Mucosa of descending colon (tissue), 3 donors: ENCODE measurements around the gene REM2. TPM values are rescaled to one million over a fixed set of nuclear protein-coding genes. Genes with fewer than 3 reads are reported as not detected.
A peak's percentile ranks its signal among the peaks of the same experiment; 100 is the strongest.

ENCODE experiments used
- ATAC-seq: fragments of 200-7000 bp; cut with Tn5 transposase; one replicate; pipeline ENCODE4 v1.9.1; 2020; ENCODE audit warnings: mild to moderate bottlenecking, moderate library complexity
- DNase-seq, 3 donors: peaks; one replicate each; pipeline ENCODE4 v3.0.0-alpha.2; 2020
- H3K36me3 ChIP-seq: fragments of 200-600 bp; one replicate; pipeline ENCODE4 v1.8.0; 2021; ENCODE audit warnings: low read depth, mild to moderate bottlenecking
- H3K4me1 ChIP-seq: fragments of 200-600 bp; one replicate; pipeline ENCODE4 v1.8.0; 2021; ENCODE audit warnings: low read depth, mild to moderate bottlenecking
- H3K4me3 ChIP-seq: fragments of 200-600 bp; one replicate; pipeline ENCODE4 v1.8.0; 2021; ENCODE audit warnings: mild to moderate bottlenecking
- H3K9me3 ChIP-seq: fragments of 200-600 bp; one replicate; pipeline ENCODE4 v1.8.0; 2021; ENCODE audit warnings: mild to moderate bottlenecking
- intact Hi-C, 2 donors: fragments of 100-400 bp; cut with DNase I in 1 of 2; cut with micrococcal nuclease in 1 of 2; formaldehyde crosslinking; loops; one replicate each; pipeline versions ENCODE4 v1.11.0 to v1.11.1; 2022; cut with DNase I, micrococcal nuclease
- total RNA-seq, 3 donors: library from RNA; stranded (reverse); fragmentation: NEBNext Ultra II Directional in 2 of 3; extraction: Animal tissue kit (Norgen Biotek cat#: 25700) in 2 of 3; gene quantifications; one replicate each; pipeline versions ENCODE4 v1.2.1 to v1.2.4, GENCODE V29; 2021 to 2023
- TF ChIP-seq, protein P1 (sequence below): fragments of 200-600 bp; IDR thresholded peaks from one replicate; pipeline ENCODE4 v1.8.0; 2022; ENCODE audit warnings: antibody characterized with exemption, mild to moderate bottlenecking
- donor health status: DM: no; HTN: no; CAD: no; lungs with moderate emphysema.
- donor health status: DM: no; HTN: no; CAD: no.
- donor health status: DM: no; HTN: yes; CAD: no.

Gene REM2
- total RNA-seq, 3 donors from 2014 or later = 0.35 to 0.66 (median 0.51) TPM

DNA sequence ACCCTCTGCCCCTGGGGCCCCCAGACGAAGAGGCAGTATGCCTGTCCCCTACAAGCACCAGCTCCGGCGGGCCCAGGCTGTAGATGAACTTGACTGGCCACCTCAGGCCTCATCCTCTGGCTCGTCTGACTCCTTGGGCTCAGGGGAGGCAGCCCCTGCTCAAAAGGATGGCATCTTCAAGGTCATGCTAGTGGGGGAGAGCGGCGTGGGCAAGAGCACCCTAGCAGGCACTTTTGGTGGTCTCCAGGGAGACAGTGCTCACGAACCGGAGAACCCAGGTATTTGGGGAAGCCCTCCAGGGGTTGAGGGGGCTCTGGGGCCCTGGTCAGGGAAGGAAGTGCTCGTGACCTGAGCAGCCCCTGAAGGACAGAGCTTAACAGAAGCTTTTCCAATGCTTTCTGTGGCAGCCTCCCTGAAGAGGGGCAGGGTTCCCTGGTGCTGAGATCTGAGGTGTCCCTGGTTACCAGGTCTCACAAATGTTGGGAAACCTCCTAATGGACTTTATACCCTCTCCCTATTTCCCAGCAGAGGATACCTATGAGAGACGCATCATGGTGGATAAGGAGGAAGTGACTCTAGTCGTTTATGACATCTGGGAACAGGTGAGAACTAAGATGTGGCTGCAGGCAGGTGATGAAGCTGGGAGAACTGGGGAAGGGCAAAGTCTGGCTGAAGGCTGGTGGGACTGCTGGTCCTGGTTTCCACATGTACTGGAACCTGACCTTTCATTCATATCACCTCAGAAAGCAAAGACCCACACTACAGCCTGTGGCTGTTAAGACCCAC lies 1.9 kb downstream of the REM2 start:
- TF ChIP-seq, protein P1, sequence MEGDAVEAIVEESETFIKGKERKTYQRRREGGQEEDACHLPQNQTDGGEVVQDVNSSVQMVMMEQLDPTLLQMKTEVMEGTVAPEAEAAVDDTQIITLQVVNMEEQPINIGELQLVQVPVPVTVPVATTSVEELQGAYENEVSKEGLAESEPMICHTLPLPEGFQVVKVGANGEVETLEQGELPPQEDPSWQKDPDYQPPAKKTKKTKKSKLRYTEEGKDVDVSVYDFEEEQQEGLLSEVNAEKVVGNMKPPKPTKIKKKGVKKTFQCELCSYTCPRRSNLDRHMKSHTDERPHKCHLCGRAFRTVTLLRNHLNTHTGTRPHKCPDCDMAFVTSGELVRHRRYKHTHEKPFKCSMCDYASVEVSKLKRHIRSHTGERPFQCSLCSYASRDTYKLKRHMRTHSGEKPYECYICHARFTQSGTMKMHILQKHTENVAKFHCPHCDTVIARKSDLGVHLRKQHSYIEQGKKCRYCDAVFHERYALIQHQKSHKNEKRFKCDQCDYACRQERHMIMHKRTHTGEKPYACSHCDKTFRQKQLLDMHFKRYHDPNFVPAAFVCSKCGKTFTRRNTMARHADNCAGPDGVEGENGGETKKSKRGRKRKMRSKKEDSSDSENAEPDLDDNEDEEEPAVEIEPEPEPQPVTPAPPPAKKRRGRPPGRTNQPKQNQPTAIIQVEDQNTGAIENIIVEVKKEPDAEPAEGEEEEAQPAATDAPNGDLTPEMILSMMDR = no peak
- Histone ChIP-seq H3K9me3 (no peaks in the 10 kb centered on the region), H3K4me1 (peaks cover 23% of the 10 kb centered on the region), H3K4me3 (no peak overlapping the region), H3K36me3 (no peaks in the 10 kb centered on the region)
- intact Hi-C loops = no loop called here
- no peak for DNase-seq
- ATAC-seq = peak; percentile 53

DNA sequence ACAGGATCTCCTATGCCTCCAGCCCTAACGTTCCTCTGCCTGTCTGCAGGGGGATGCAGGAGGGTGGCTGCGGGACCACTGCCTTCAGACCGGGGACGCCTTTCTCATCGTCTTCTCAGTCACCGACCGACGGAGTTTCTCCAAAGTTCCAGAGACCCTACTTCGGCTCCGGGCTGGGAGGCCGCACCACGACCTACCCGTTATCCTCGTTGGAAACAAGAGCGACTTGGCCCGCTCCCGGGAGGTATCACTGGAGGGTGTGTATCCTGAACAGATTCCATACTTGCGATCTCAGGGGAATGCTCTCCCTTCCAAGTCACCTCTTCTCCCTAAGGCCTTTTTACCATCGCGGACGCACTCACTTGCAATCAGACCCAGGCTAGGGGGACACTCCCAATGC lies 3.0 kb downstream of the REM2 start:
- TF ChIP-seq, protein P1 = no peak
- peak in 1 of 3 donors; percentile 67 for DNase-seq
- Histone ChIP-seq H3K36me3 (no peaks in the 10 kb centered on the region), H3K4me3 (no peak overlapping the region), H3K4me1 (peaks cover 23% of the 10 kb centered on the region), H3K9me3 (no peaks in the 10 kb centered on the region)
- ATAC-seq = no peak
- intact Hi-C loops = no loop called here

GRCh38 chr14:22886500-22887259 lies 3.7 kb downstream of the REM2 start:
- DNase-seq (peak; percentile 85 to 90 (median 89)), ATAC-seq (peak; percentile 79)
- Histone ChIP-seq H3K9me3 (no peaks in the 10 kb centered on the region), H3K36me3 (no peaks in the 10 kb centered on the region), H3K4me3 (peak overlapping the region; percentile 30), H3K4me1 (peaks cover 23% of the 10 kb centered on the region)
- TF ChIP-seq, protein P1 = no peak
- intact Hi-C loops = no loop called here

DNA sequence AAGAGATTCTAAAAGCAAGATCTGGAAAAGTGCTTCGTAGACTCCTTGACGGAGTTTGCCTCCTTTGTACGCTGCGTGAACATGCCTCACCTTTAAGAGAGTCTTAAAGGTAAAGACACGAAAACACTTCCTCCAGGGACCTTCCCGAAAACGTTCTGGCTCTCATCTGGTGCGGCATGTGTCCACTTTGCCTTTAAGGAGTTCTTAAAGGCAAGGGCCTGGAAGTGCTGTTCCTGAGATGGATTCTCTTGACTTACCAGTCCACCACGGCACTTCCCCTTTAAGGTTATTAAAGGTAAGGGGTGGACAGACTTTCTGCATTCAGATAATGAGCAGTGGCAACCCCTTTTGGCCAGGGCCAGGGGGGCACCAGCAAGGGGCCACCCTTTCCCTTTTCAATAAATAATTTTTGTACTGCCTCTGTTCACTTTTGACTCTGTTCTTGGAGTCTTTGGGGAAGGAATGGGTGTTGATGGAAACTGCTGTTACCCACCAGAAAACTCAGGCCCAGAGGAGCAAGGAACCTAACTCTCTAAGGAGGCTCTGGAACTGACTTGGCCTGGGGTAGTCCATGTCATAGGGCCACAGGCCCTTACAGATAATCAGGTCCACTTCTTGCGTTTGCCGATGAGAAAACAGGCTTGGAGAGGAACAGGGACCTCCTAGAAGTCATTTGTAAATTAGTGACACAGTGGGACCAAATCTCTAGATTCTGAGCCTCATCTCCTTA lies 4.4 kb downstream of the REM2 start:
- peak overlapping the region; percentile 30 for H3K4me3 ChIP-seq
- TF ChIP-seq, protein P1 = no peak
- intact Hi-C loops = no loop called here
- ATAC-seq (peak; percentile 75), DNase-seq (peak in 2 of 3 donors; percentile 58 to 82)
- H3K36me3 ChIP-seq = no peaks in the 10 kb centered on the region
- H3K9me3 ChIP-seq = no peaks in the 10 kb centered on the region
- peaks cover 21% of the 10 kb centered on the region for H3K4me1 ChIP-seq

GRCh38 chr14:22887990-22888378 lies 5.0 kb downstream of the REM2 start:
- TF ChIP-seq, protein P1 = no peak
- DNase-seq (peak in 2 of 3 donors; percentile 47 to 74), ATAC-seq (no peak)
- no peaks in the 10 kb centered on the region for H3K9me3 ChIP-seq
- H3K4me3 ChIP-seq = no peak overlapping the region
- intact Hi-C loops = no loop called here
- H3K36me3 ChIP-seq = no peaks in the 10 kb centered on the region
- H3K4me1 ChIP-seq = peaks cover 17% of the 10 kb centered on the region
